22Rv1 (cell line): ENCODE measurements around the gene ROMO1.

Experiments
- CTCF ChIP-seq: fragments of 450-650 bp; IDR thresholded peaks from 2 replicates; pipeline ENCODE4 v1.5.1; 2017; ENCODE audit warnings: mild to moderate bottlenecking
- ZFX ChIP-seq: fragments of 450-650 bp; IDR thresholded peaks from 2 replicates; pipeline ENCODE4 v1.6.1; 2017; ENCODE audit warnings: antibody characterized with exemption, borderline replicate concordance

GRCh38 chr20:35741892-35742740 lies 42.9 kb downstream of the ROMO1 start, which contains the start of gene RBM39:
- TF ChIP-seq CTCF (peak; percentile 30; the same call in 1 of the 2 replicates), ZFX (no peak)
